Measurements from ENCODE around the gene NDUFS5.
"Not testable (repeated sequence)": the region's sequence is repeated elsewhere in the genome, so short reads cannot be mapped to it uniquely, and the experiment has no call there.

The NDUFS5 gene

DNA sequence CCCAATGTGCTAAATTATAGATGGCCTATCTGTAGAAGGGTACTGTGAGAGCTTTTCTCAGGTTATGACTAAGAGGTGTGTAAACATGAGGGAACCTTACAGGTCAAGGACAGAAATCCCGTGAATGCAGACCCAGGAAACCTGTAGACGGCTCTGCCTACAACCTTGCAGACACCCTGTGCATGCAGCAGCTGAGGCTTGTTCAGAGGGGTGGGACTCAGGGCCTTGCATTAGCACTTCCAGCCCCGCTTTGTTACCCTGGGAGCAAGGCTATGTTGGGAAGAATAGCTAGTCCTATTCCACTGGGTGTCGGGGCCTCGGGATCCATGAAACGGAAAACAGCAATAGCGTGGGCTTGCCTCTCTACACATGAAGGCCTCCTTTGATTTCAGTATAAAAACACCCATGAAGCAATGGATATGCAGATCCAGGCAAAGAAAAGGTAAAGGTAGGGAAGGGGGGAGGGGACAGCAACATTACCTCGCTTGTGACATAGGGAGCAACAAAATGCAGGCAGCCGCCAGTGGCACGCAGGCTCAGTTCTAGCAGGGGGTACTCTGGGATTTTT lies 9.5 kb upstream of the NDUFS5 start:
- DNase-seq: no peak

DNA sequence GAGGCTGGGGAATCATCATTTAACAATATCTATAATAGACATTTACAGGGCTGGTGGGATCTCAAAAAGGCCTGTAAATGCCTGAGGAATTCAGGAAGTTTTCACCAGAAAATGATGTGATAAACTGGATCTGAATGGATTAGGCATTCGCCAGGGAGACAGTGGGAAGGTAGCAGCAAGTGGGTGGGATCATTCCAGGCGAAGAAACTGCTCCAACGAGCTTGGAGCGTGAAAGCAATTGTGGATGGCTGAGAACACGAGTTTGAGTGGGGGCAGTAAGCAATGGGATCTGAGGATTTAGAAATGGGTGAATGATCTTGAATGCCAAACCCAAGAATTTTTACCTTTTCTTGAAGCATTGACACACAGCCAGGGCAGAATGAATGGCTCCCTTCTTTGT lies 8.9 kb upstream of the NDUFS5 start:
- DNase-seq: no peak

DNA sequence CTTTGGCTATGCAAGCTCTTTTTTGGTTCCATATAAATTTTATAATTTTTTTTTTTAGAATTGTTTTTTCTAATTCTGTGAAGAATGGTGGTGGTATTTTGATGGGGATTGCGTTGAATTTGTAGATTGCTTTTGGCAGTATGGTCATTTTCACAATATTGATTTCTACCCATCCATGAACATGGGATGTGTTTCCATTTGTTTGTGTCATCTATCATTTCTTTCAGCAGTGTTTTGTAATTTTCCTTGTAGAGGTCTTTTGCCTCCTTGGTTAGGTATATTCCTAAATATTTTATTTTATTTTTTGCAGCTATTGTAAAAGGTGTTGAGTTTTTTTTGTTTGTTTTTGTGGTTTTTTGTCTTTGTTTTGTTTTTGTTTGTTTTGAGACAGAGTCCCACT lies 5.7 kb upstream of the NDUFS5 start:
- DNase-seq: not testable (repeated sequence)

DNA sequence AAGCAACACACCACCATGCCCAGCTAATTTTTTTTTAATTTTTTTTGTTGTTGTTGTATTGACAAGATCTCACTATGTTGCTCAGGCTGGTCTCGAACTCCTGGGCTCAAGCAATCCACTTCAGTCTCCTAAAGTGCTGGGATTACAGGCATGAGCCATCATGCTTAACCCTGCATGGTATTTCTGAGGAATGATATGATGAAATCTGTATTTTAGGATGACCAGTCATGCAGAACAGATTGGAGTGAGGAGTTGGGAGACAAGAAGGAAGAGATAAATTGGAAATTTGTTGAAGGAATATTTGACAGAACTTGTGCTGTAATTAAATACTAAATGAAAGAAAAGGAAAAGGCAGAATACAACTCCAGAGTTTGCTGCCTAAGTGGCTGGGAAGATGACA lies 4.7 kb upstream of the NDUFS5 start:
- DNase-seq: no peak

DNA sequence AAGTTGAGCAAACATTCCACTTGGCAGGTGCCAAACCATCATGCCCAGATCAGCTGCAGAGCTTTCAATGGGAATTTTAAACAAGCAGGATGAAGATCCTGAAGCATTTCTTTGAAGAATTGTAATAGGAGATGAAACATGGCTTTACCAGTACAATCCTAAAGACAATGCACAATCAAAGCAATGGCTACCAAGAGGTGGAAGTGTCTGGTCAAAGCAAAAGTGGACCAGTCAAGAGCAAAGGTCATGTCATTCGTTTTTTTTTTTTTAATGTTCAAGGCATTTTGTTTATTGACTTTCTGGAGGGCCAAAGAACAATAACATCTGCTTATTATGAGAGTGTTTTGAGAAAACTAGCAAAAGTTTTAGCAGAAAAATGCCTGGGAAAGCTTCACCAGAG lies 3.0 kb upstream of the NDUFS5 start:
- DNase-seq: no peak

DNA sequence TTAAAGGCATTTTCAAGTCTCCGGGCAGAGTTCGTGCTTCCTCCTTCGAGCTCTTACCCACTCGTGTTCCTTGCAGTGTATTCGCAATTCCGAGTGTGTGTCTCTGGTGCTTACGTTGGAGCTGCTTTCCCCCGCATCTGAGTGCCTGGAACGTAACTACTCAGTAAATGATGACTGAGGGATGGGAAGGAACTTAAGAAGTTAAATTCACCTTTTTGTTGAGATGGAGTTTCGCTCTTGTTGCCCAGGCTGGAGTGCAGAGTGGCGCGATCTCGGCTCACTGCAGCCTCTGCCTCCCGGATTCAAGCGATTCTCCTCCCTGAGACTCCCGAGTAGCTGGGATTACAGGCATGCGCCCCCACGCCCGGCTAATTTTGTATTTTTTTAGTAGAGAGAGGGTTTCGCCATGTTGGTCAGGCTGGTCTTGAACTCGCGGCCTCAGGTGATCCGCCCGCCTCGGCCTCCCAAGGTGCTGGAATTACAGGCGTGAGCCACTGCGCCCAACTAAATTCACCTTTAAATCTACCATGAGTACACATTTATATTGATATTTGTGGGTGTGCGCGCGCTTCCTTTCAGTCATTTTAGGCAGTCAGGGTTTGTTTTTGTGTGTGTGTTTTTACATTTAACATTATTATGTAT lies 837 bp downstream of the NDUFS5 start:
- DNase-seq: no peak

GRCh38 chr1:39034114-39034654 lies 8.0 kb downstream of the NDUFS5 start:
- no peak for DNase-seq

DNA sequence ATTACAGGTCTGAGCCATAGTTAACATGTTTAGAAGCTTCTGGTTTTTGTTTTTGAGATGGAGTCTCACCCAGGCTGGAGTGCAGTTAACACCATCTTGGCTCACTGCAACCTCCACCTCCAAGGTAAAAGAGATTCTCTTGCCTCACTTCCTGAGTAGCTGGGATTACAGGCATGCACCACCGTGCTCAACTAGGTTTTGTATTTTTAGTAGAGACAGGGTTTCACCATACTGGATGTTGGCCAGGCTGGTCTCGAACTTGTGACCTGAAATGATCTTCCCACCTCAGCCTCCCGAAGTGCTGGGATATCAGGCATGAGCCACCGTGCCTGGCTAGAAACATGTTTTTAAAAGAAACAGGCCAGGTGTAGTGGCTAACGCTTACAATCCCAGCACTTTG lies 10.5 kb downstream of the NDUFS5 start:
- DNase-seq: no peak

DNA sequence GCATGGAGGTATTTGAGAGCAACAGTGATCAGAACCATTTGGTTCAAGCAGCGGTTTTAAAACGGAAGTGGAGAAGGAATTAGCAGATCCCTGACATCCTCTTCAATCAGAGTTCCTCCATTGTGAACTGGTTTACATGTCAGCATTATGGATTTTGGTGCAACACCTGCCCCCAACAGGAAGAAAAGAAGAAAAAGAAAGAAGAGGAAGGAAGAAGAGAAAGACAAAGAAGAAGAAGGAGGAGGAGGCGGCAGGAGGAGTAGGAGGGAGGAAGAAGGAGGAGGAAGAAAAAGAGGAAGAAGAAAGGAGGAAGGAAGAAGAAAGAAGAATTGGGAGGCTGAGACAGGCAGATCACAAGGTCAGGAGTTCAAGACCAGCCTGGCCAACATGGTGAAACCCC lies 17.4 kb downstream of the NDUFS5 start:
- DNase-seq: no peak

DNA sequence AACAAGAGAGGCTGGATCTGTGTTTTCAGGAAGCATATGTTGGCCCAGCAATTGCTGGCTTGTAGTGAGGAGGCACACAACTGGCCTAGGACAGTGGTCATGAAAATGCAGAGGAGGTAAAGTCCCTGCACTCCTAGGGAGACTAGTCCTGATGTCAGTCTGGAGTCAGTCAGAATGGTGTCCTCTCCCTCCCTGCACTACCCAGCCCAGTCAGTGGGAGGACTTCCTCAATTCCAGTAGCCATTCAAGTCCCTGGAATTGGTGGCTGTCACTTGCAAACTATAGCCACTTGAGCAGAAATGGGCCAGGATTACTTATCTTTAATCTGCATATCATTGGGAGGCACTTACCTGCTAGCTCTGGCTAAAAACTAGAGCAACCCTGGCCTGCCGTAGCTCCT lies 18.6 kb downstream of the NDUFS5 start:
- no peak for DNase-seq

- no peak for DNase-seq
Observed at GRCh38 chr1:39045231-39045630, 19.1 kb downstream of the NDUFS5 start.

GRCh38 chr1:39046613-39047210 lies 20.6 kb downstream of the NDUFS5 start:
- no peak for DNase-seq

DNA sequence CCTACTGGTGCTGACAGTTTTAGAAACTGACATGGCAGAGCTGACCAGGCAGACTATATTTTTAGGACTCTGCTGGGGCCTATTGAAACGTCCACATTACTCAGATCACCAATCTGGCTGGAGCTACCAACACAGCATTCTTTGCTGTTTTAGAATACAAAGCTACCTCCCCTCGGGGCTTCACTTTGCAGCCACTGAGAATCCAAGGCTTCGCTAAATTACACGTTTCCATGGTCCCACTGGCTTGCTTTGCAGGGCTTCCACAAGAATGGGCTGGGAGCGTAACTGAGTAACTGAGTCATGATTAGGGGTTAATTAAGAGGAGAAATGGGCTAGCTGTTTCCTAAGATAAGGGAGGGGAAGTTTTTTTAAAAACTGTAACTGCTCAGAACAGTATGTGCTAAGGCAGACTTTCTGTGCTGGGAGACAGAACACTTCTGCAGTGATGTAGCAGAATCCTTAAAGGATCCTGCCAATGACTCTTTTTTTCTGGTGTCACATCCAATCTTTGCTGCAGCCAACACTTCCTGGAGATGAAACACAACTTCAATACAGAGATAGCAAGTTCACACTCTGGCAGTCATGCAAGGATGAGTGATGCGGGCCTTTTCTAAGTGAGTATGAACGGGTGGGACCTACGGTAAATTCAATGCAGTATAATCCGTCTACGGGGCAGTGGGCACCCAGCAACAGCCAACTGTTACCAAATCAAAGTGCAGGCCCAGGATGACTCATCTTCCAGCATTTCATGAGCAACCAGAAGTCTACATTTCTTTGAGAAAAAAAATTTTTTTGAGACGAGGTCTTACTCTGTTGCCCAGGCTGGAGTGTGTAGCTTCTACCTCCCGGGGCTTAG lies 21.5 kb downstream of the NDUFS5 start:
- no peak for DNase-seq

- DNase-seq: no peak
Observed at GRCh38 chr1:39048745-39049370, 22.7 kb downstream of the NDUFS5 start.

- DNase-seq: no peak
Observed at GRCh38 chr1:39050001-39050400, 23.9 kb downstream of the NDUFS5 start.

DNA sequence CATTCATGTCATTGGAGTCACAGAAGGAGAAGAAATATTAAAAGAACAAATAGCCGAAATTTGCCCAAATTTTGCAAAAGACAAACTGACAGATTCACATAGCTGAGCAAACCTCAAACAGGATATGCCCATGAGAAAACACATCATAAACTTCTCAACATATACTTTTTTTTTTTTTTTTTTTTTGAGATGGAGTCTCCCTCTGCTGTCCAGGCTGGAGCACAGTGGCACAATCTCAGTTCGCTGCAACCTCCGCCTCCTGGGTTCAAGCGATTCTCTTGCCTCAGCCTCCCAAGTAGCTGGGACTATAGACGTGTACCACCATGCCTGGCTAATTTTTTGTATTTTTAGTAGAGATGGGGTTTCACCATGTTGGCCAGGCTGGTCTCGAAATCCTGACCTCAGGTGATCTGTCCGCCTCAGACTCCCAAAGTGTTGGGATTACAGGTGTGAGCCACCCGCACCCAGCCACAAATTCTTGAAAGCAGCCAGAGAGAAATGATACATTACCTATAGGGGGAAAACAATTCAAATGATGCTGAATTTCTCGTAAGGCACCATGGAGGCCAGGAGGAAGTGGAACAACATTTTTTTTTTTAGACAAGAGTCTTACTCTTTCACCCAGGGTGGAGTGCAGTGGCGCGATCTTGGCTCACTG lies 25.2 kb downstream of the NDUFS5 start:
- DNase-seq: not testable (repeated sequence)

DNA sequence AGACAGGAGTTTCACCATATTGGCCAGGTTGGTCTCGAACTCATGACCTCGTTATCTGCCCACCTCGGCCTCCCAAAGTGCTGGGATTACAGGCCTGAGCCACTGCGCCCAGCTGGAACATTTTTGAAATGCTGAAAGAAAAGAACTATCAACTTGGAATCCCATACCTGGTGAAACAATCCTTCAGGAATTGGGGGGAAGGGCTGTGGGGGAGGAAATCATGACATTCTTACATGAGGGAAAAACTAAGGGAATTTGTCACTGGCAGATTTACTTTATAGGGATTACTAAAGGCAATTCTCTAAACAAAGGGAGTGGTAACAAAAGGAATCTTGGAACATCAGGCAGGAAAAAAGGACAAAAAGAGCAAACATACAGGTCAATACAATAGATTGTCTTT lies 25.8 kb downstream of the NDUFS5 start:
- no peak for DNase-seq

DNA sequence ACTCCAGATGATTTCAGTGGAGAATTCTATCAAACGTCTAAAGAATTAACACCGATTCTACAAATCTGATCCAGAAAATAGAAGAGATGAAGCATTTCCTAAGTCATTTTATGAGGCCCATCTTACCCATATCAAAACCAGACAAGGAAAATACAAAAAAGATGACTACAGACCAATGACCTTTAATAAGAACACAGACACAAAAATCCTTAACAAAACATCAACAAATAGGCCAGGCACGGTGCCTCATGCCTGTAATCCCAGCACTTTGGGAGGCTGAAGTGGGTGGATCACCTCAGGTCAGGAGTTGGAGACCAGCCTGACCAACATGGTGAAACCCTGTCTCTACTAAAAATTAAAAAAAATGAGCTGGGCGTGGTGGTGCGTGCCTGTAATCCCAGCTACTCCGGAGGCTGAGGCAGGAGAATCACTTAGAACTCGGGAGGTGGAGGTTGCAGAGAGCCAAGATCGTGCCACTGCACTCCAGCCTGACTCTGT lies 29.1 kb downstream of the NDUFS5 start:
- DNase-seq: not testable (repeated sequence)

- not testable (repeated sequence) for DNase-seq
Observed at GRCh38 chr1:39061516-39061915, 35.4 kb downstream of the NDUFS5 start.

- DNase-seq: no peak
Observed at GRCh38 chr1:39061951-39062350, 35.8 kb downstream of the NDUFS5 start.

DNA sequence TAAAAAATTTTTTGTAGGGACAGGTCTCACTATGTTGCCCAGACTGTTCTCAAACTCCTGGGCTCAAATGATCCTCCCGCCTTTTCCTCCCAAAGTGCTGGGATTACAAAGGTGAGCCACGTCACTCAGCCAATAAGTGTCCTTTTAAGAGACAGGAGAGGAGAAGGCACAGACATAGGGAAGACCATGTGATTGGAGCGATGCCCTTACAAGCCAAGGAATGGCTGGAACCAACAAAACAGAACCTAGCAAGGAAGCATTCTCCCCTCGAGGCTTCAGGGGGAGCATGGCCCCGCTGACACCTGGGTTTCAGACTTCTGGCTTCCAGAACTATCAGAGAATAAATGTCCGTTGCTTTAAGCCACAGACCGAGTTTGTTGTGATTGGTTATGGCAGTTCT lies 37.0 kb downstream of the NDUFS5 start:
- DNase-seq: no peak

DNA sequence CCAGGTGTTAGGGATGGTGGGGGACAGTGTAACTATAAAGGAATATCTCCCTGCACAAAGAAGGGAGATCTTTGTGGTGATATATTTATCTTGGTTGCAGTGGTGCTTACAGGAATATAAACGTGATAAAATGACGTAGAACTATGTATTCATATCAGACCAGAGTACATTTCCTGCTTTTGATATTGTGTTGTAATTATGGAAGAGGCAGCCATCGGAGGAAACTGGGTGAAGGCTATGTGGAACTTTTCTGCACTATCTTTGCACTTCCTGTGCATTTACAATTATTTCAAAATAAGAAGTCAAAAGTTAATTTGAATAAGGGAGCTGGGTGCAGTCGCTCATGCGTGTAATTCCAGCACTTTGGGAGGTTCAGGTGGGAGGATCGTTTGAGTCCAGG lies 37.6 kb downstream of the NDUFS5 start:
- no peak for DNase-seq
